ENCODE measurements around the gene ESM1. TPM values are rescaled to one million over a fixed set of nuclear protein-coding genes. Genes with fewer than 3 reads are reported as not detected.

ESM1 gene
- total and polyA plus RNA-seq, 2 of the 8 experiments (the other 6 are each of a cell fraction or from before 2014, with no cell fraction given): not detected

GRCh38 chr5:54930736-54931135 lies 54.7 kb downstream of the ESM1 start (continued):
- no peak for TF ChIP-seq CHD7 (IDR thresholded peaks at IDR 0.05; ENCODE audit: insufficient replicate concordance, low read length)
- TF ChIP-seq RBBP5 (IDR thresholded peaks at IDR 0.05; ENCODE audit: borderline replicate concordance, low read depth, low read length): no peak
- no peak for TF ChIP-seq GABPA (IDR thresholded peaks at IDR 0.05; ENCODE audit: borderline replicate concordance, insufficient read depth, low read length)
- TF ChIP-seq ZNF274 (IDR thresholded peaks at IDR 0.05; ENCODE audit: borderline replicate concordance, extremely low read depth, low read length): no peak
- no peak for TF ChIP-seq JUN (IDR thresholded peaks at IDR 0.05; ENCODE audit: low read depth, low read length)
- no peak for TF ChIP-seq YY1 (IDR thresholded peaks at IDR 0.05; ENCODE audit: low read depth, low read length)
- no peak for TF ChIP-seq E2F6 (IDR thresholded peaks at IDR 0.05)
- TF ChIP-seq SUZ12 (IDR thresholded peaks at IDR 0.05; ENCODE audit: low read length): no peak
- no peak for TF ChIP-seq ASH2L (IDR thresholded peaks at IDR 0.05; ENCODE audit: low read length)
- TF ChIP-seq TCF12 (IDR thresholded peaks at IDR 0.05; ENCODE audit: low read depth, low read length): no peak
- TF ChIP-seq KDM5A (IDR thresholded peaks at IDR 0.05; ENCODE audit: low read length): no peak

All from H1 (cell line).